NCI-H345 (cell line): Measurements from ENCODE around the gene JMY.
A peak's percentile ranks its signal among the peaks of the same experiment; 100 is the strongest.

Experiments
- DNase-seq: peaks from one replicate; lab custom pipeline; 2025; lab: John Stamatoyannopoulos, UW

Gene JMY, protein sequence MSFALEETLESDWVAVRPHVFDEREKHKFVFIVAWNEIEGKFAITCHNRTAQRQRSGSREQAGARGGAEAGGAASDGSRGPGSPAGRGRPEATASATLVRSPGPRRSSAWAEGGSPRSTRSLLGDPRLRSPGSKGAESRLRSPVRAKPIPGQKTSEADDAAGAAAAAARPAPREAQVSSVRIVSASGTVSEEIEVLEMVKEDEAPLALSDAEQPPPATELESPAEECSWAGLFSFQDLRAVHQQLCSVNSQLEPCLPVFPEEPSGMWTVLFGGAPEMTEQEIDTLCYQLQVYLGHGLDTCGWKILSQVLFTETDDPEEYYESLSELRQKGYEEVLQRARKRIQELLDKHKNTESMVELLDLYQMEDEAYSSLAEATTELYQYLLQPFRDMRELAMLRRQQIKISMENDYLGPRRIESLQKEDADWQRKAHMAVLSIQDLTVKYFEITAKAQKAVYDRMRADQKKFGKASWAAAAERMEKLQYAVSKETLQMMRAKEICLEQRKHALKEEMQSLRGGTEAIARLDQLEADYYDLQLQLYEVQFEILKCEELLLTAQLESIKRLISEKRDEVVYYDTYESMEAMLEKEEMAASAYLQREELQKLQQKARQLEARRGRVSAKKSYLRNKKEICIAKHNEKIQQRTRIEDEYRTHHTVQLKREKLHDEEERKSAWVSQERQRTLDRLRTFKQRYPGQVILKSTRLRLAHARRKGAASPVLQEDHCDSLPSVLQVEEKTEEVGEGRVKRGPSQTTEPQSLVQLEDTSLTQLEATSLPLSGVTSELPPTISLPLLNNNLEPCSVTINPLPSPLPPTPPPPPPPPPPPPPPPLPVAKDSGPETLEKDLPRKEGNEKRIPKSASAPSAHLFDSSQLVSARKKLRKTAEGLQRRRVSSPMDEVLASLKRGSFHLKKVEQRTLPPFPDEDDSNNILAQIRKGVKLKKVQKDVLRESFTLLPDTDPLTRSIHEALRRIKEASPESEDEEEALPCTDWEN

GRCh38 chr5:79235634-79236361 lies at the start of gene JMY:
TSS of gene JMY (plus strand) at chr5:79236131. CDS start at chr5:79236651, 520 bp downstream.
- DNase-seq = peak; percentile 81

GRCh38 chr5:79186455-79186854 lies 49.5 kb upstream of the JMY start:
- no peak for DNase-seq

DNA sequence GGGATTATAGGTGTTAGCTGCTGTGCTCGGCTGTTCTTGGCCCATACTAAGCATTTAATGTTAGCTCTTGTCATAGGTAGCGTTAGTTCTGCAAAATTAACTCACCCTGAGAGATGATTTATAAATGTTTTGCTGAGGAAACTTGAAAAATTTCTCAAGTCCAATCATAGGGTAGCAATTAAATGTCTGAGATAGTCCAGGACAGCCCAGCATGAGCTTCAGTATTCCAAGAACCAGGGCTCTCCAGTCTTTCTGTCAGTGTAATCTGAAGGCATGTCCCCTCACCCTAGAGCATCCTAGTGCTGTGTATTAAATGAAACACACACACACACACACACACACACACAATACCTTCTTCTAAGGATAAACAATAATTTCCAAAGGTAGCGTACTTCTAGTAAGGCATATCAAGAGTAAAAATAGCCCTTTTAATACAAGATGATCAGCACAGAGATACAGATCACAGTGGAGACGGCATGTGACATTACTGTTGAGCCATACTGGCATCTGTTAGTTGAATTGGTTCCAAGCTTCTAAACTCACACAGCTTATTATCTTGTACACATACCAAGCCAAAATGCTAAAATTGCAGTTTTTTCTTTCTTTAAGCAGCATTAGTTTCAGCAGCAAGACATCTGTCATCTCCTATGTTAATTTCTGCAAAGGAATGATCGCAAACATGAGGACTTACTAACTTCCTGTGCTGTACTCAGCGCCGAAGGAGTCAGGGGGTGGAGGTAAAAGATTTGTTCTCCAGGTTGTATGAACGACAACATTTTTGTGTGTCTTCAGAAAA lies 46.3 kb upstream of the JMY start:
- DNase-seq = no peak

DNA sequence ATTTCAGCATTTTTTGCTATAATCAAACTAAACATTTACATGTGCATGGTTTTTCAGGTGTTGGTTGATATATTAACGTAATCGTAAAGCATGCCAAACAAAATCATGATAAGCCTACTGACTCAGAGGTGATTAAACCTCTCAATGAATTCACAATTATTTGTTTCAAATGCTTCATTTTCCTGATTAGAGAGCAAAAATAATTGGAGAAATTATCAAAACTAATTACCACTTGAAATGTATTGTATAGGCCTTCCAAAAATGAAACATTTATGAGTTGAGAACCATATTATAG lies 45.7 kb upstream of the JMY start:
- DNase-seq = no peak

DNA sequence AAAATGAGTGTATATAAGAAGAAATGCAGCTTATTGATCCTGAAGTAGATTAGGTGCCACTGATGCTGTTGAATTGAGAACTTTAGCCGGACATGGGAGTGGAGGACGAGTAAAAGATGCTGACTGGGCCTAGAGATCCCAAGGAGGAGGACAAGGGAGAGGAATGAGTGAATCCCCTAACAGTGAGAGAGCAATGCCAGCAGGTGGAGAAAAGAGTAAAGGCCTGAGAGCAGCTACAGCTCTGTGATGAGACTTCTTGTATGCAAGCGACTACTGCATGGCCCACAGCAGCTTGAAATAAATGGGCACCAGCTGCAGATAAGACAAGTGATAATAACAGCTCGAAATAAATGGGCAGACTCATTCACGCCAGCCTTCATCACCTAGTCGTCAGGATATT lies 44.5 kb upstream of the JMY start:
- no peak for DNase-seq

DNA sequence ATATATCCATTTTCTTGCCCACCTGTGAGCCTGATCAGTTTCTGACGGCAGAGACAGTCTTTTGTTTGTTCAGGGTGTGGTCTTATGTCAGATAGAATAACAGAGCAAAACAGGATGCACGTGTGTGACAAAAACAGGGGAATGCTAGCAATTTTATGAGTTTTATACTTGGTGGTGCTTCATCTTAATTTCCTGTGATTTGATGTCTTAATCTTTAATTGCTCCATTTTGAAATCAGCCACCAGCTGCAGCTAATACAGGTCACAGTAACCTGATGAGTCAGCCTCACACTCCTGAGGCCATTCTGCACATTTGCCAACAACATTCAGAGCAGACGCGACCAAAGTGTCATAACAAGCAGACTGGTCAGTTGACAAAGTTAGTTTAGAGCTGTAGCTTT lies 42.3 kb upstream of the JMY start:
- no peak for DNase-seq

DNA sequence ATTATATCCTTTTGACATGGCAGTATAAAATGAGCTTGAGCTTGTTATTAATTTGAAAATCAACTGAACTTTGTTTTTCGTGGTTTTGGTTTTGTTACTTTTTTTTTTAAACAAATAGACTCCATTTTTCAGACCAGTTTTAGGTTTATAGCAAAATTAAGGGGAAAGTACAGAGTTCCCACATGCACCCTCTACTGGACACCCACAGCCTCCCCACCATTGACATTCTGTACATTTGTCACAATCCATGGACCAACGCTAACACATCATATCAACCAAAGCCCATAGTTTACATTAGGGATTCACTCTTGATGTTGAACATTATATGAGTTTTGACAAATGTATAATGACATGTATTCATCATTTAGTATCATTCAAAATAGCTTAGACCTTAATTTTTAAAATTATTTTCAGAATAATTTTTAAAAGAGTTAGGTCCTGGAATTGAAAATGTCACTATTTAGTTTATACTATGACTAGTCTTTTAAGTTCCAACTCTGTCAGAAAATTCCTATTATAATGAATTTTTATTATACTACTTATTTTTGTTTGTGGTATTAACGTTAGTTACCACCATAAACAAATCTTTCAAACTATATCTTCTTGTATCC lies 35.3 kb upstream of the JMY start:
- no peak for DNase-seq

- no peak for DNase-seq
Measured at GRCh38 chr5:79201206-79201605, 34.7 kb upstream of the JMY start.

GRCh38 chr5:79202076-79202475 lies 33.9 kb upstream of the JMY start:
- no peak for DNase-seq

DNA sequence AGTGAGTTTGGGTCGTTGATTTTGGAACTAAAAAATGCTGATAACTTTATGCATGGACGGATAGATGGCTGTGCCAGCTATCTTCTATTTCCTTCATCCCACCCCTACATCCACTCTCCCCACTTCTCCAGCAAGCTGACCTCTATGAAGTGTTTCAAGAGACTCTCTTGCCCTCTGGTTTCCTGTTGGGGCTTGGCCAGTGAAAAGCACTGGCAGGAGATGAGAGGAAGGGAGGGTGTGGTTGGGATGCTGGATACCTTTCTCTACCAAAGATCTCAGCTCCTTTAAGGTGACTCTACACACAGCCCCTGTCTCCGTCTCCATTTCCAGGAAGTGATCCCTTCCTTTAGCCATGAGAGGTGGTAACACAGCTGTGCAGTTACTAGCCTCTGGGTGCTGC lies 30.0 kb upstream of the JMY start:
- no peak for DNase-seq

- no peak for DNase-seq
Measured at GRCh38 chr5:79206541-79206940, 29.4 kb upstream of the JMY start.

DNA sequence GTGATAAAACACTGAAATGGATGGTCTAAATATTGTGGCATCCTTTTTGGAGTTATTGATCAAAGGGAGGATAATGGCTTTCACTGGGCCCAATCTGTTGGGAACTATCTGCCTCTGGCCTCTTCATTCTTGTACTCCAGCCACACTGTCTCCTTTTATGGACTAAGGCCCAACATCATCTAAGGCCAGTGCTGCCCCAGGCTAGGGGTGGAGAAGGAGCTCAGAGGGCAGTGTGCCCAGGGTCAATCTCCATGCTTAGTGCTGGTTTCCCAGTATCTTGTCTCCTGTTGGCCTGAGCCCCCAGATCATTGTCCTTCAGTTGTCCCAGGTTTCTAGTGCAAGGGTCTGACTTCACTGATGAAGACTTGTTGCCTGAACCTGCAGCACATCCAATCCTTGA lies 26.4 kb upstream of the JMY start:
- no peak for DNase-seq

GRCh38 chr5:79224286-79224984 lies 11.5 kb upstream of the JMY start:
- no peak for DNase-seq

GRCh38 chr5:79225026-79225425 lies 10.9 kb upstream of the JMY start:
- DNase-seq = no peak

- no peak for DNase-seq
Measured at GRCh38 chr5:79225441-79225840, 10.5 kb upstream of the JMY start.

DNA sequence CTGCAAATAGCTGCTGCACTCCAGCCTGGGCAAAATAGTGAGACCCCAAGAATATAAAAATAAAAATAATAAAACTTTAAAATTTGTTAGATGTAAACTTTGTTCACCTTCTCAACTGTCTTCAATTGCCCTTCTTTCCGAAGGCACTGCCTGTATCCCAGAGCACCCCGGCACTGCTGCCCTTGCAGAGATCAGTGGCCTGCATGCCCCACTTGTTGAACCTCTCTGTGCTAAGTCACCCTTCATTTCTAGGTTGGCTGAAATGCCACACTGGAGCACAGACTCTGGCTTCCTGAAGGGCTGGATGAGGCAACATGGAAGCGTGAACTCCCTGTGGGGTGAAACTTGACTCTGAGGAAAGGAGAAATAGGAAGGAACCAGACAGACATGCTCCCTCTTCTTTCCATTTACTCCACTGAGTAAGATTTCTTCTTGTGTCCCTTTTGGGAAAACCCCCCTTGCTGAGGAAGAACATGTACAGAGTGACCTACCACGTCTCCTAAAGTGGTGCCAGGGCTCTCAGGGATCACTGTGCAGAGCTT lies 8.4 kb upstream of the JMY start:
- no peak for DNase-seq

- no peak for DNase-seq
Measured at GRCh38 chr5:79229357-79230174, 6.4 kb upstream of the JMY start.

- no peak for DNase-seq
Measured at GRCh38 chr5:79235261-79235633, 684 bp upstream of the JMY start.

- DNase-seq = peak; percentile 31
Measured at GRCh38 chr5:79236362-79236969, 535 bp downstream of the JMY start.
